Measurements from ENCODE around the gene SLC29A4.
"Not testable (repeated sequence)": the region's sequence is repeated elsewhere in the genome, so short reads cannot be mapped to it uniquely, and the experiment has no call there.

Gene SLC29A4

GRCh38 chr7:5282543-5283316 is at the start of gene SLC29A4:
SLC29A4 (plus strand) TSS chr7:5282943; CDS start chr7:5287817, 4,874 bp downstream.
- DNase-seq: peak in 1 of 2 experiments; percentile 27

GRCh38 chr7:5234852-5235831 is 47.6 kb upstream of the SLC29A4 start:
- no peak for DNase-seq

GRCh38 chr7:5237286-5237685 is 45.5 kb upstream of the SLC29A4 start:
- no peak for DNase-seq

GRCh38 chr7:5238500-5238899 is 44.2 kb upstream of the SLC29A4 start:
- DNase-seq: no peak

- no peak for DNase-seq
These were observed 39.5 kb upstream of the SLC29A4 start for GRCh38 chr7:5243261-5243660.

- DNase-seq: peak; percentile 68 to 89
These were observed 34.4 kb upstream of the SLC29A4 start for GRCh38 chr7:5248201-5248885.

- not testable (repeated sequence) for DNase-seq
These were observed 32.0 kb upstream of the SLC29A4 start for GRCh38 chr7:5250787-5251186.

- DNase-seq: not testable (repeated sequence)
These were observed 29.2 kb upstream of the SLC29A4 start for GRCh38 chr7:5253529-5253928.

- not testable (repeated sequence) for DNase-seq
These were observed 28.4 kb upstream of the SLC29A4 start for GRCh38 chr7:5254371-5254770.

- DNase-seq: no peak
These were observed 26.9 kb upstream of the SLC29A4 start for GRCh38 chr7:5255832-5256231.

- DNase-seq: not testable (repeated sequence)
These were observed 22.1 kb upstream of the SLC29A4 start for GRCh38 chr7:5260530-5261068.

- not testable (repeated sequence) for DNase-seq
These were observed 19.7 kb upstream of the SLC29A4 start for GRCh38 chr7:5263066-5263465.

GRCh38 chr7:5265320-5266190 is 17.2 kb upstream of the SLC29A4 start:
- DNase-seq: no peak

GRCh38 chr7:5266191-5267028 is 16.3 kb upstream of the SLC29A4 start:
- DNase-seq: no peak

- DNase-seq: not testable (repeated sequence)
These were observed 14.9 kb upstream of the SLC29A4 start for GRCh38 chr7:5267829-5268228.

- not testable (repeated sequence) for DNase-seq
These were observed 12.6 kb upstream of the SLC29A4 start for GRCh38 chr7:5269992-5270657.

GRCh38 chr7:5270788-5271187 is 12.0 kb upstream of the SLC29A4 start:
- DNase-seq: no peak

GRCh38 chr7:5273831-5274405 is 8.8 kb upstream of the SLC29A4 start:
- peak; percentile 15 to 68 for DNase-seq

GRCh38 chr7:5274441-5274840 is 8.3 kb upstream of the SLC29A4 start:
- DNase-seq: no peak

GRCh38 chr7:5274985-5275431 is 7.7 kb upstream of the SLC29A4 start:
- peak in 1 of 2 experiments; percentile 60 for DNase-seq
